GM12864 (cell line): Measurements from ENCODE around the gene HTRA3.

Experiments used
- DNase-seq: peaks from one replicate; pipeline ENCODE4 v3.0.0-alpha.2; 2011; ENCODE audit warnings: low read depth
- H3K4me3 ChIP-seq: 2 replicates; pipeline ENCODE4 v1.5.1; 2011; ENCODE audit warnings: mild to moderate bottlenecking, low read depth, low read length, control low read depth
- CTCF ChIP-seq: IDR thresholded peaks from 2 replicates; pipeline ENCODE4 v1.5.1; 2011; ENCODE audit warnings: low read depth, mild to moderate bottlenecking, moderate library complexity, low read length, control low read depth, inconsistent platforms; ENCODE audit errors: missing control alignments

Gene HTRA3

GRCh38 chr4:8268901-8269534 lies 536 bp upstream of the HTRA3 start:
- DNase-seq, result no peak
- no peak for TF ChIP-seq CTCF
- no peak overlapping the region for H3K4me3 ChIP-seq

GRCh38 chr4:8270418-8270771 lies 841 bp downstream of the HTRA3 start:
- TF ChIP-seq CTCF, result no peak
- DNase-seq, result no peak
- no peak overlapping the region for H3K4me3 ChIP-seq

GRCh38 chr4:8270912-8271815 lies 1.6 kb downstream of the HTRA3 start:
- no peak overlapping the region for H3K4me3 ChIP-seq
- TF ChIP-seq CTCF, result no peak
- DNase-seq, result no peak

- no peak for DNase-seq
- no peak overlapping the region for H3K4me3 ChIP-seq
- TF ChIP-seq CTCF, result no peak
Observed at GRCh38 chr4:8271821-8272220, 2.3 kb downstream of the HTRA3 start.

- TF ChIP-seq CTCF, result no peak
- no peak for DNase-seq
- no peak overlapping the region for H3K4me3 ChIP-seq
Observed at GRCh38 chr4:8272472-8273428, 3.2 kb downstream of the HTRA3 start.

DNA sequence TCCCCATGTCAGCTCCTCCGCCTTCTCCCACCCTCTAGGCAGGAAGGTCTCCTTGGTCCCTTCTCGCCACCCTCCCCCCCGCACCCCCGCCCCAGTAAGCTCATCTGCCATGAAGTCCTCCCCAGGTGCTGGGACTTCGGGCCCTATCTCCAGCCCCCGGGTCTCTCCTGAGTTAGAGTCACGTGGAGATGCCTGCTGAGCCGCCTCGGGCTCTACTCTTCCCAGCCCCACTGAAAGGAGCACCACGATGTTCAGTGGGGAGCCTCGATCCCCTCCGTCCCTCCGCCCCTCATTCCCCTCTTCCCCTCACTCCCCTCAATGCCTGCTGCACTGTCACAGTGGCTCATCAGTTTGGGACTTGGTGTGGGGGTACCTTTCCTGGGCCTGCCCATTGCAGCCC lies 3.9 kb downstream of the HTRA3 start:
- no peak overlapping the region for H3K4me3 ChIP-seq
- TF ChIP-seq CTCF, result no peak
- DNase-seq, result no peak
